GM19328 (cell line): ENCODE measurements around the gene ZNF407.
A peak's percentile ranks its signal among the peaks of the same experiment; 100 is the strongest.
"Not testable (repeated sequence)": the region's sequence is repeated elsewhere in the genome, so short reads cannot be mapped to it uniquely, and the experiment has no call there.

Experiments
- ATAC-seq: cut with Tn5 transposase; IDR thresholded peaks from one replicate; pipeline ENCODE4 v1.9.1; 2021; ENCODE audit warnings: mild to moderate bottlenecking, moderate library complexity; ENCODE audit not compliant: unreplicated experiment

ZNF407 gene

GRCh38 chr18:74597662-74598349, at the start of gene ZNF407:
ZNF407 (plus strand) TSS chr18:74597870; CDS start chr18:74631020, 33,150 bp downstream.
- ATAC-seq, result peak; percentile 75

GRCh38 chr18:74549591-74550104, 48.0 kb upstream of the ZNF407 start:
- ATAC-seq, result no peak

- ATAC-seq, result no peak
Observed at GRCh38 chr18:74550886-74551285, 46.8 kb upstream of the ZNF407 start.

DNA sequence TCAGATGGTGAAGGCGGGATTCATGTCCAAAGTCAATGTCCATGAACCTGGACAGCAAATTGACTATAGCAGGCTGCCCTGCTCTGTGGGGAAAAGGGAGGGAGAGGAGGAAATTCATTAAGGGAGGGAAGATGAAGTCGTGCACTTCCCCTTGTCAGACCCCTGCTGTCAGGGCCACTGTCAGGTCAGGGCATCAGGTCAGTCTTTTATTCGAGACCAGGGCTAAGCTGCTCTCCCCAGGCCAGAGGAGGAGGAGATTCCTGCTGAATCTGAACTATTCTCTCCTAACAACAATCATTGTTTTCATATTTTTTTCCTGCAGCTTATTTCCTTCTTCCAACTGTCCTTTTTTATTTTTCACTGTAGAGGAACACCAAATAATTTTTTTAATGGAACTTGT, 46.2 kb upstream of the ZNF407 start:
- ATAC-seq, result no peak

DNA sequence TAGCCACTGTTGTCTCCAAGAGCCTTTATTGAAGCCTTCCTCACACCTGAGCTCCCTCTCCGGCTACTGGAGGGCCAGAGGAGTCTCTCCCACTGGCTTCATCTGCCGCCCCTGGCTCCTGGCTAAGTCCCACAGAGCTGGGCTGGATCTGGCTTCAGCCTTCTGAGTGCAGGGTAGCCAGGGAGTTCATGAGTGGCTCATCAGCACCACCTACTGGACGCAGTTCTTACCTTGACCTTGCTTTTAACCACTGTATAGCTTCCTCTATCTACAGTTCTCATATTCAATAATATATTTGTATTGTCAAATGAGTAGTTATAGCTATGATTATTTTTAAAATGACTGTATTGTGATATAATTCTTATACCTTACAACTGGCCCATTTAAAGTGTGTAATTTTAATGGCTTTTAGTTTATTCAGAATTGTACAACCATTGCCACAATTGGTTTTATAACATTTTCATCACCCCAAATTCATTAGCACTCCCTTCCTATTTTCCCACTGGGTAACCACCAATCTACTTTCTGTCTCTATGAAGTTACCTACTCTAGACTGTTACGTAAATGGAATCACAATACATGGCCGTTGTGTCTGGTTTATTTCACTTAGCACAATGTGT, 45.6 kb upstream of the ZNF407 start:
- peak; percentile 99 for ATAC-seq

- ATAC-seq, result no peak
Observed at GRCh38 chr18:74556126-74556525, 41.5 kb upstream of the ZNF407 start.

DNA sequence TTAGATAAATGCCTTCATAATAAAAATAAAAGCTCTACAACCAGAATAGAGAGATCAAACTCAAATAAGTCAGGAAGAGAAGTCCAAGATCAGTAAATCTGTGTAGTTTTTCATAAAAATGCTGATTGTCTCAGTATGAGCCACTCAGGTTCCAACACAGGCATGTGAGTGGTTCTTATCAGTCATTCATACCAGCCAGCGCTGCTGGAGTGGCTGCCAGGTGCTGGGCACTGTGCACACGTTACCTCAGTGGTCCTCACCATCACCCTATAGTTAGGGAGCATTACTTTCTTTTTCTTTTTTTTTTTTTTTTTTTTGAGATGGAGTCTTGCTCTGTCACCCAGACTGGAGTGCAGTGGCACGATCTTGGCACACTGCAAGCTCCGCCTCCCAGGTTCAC, 39.6 kb upstream of the ZNF407 start:
- no peak for ATAC-seq

GRCh38 chr18:74562131-74562730, 35.4 kb upstream of the ZNF407 start:
- no peak for ATAC-seq

DNA sequence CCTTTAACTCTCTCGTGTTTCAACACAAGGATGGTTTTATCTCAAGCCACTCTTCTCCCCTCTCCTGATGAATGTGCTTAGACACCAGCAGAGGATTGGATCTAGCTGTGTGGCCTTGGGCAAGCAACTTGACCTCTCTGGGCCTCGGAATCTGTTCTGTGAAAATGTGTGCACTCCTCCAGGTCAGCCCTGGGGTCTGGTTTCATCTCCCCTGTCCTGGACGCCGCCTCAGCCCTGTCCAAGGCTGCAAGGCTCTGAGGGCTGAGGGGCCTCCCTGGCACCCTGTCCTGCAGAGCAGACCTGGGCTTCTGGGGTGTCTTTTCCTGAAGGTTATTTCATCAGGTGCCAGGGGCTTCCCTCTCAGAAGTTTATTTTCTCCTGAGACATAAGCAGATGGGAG, 34.9 kb upstream of the ZNF407 start:
- ATAC-seq, result no peak

- no peak for ATAC-seq
Observed at GRCh38 chr18:74563999-74564398, 33.7 kb upstream of the ZNF407 start.

DNA sequence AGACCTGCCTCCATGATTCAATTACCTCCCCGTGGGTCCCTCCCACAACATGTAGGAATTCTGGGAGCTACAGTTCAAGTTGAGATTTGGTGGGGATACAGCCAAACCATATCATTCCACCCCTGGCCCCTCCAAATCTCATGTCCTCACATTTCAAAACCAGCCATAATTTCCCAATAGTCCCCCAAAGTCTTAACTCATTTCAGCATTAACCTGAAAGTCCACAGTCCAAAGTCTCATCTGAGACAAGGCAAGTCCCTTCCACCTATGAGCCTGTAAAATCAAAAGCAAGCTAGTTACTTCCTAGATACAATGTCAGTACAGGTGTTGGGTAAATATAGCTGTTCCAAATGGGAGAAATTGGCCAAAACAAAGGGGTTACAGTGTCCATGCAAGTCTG, 32.5 kb upstream of the ZNF407 start:
- ATAC-seq, result not testable (repeated sequence)

DNA sequence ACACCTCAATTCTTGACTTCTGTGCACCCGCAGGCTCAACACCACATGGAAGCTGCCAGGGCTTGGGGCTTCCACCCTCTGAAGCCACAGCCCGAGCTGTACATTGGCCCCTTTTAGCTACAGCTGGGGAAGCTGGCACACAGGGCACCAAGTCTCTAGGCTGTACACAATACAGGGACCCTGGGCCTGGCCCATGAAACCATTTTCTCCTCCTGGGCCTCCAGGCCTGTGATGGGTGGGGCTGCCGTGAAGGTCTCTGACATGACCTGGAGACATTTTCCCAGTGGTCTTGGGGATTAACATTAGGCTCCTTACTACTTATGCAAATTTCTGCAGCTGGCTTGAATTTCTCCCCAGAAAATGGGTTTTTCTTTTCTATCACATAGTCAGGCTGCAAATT, 31.7 kb upstream of the ZNF407 start:
- ATAC-seq, result not testable (repeated sequence)

GRCh38 chr18:74567822-74568221, 29.8 kb upstream of the ZNF407 start:
- no peak for ATAC-seq

DNA sequence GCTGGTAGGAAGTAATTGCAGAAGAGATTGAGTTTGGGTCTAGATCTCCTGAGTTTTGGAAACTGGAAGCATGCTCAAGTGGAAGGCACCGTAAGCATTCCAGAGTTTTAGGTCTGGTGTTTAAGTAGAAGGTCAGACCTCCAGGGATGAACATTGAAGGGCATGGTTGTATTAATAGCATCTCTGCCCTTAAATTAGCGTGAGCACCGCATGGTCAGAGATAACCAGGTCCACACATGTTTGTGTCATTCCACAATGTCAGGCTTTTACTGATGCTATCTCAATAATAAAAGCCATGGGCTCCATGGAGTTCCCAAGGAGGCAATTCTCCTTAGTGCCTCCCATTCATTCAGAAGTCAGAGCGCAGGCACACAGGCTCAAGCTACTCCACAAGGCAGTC, 28.3 kb upstream of the ZNF407 start:
- no peak for ATAC-seq

GRCh38 chr18:74570266-74570665, 27.4 kb upstream of the ZNF407 start:
- ATAC-seq, result no peak

- no peak for ATAC-seq
Observed at GRCh38 chr18:74571895-74572680, 25.6 kb upstream of the ZNF407 start.

DNA sequence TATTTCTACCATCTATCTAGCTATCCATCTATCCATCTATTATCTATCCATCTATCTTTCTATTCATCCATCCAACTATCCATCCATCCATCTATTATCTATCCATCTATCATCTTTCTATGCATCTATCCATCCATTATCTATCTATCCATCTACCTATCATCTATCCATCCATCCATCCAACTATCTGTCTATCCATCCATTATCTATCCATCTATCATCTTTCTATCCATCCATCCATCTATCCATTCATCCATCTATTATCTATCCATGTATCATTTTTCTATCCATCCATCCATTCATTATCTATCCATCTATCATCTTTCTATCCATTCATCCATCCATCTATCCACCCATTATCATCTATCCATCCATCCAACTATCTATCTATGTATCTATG, 24.6 kb upstream of the ZNF407 start:
- ATAC-seq, result no peak

DNA sequence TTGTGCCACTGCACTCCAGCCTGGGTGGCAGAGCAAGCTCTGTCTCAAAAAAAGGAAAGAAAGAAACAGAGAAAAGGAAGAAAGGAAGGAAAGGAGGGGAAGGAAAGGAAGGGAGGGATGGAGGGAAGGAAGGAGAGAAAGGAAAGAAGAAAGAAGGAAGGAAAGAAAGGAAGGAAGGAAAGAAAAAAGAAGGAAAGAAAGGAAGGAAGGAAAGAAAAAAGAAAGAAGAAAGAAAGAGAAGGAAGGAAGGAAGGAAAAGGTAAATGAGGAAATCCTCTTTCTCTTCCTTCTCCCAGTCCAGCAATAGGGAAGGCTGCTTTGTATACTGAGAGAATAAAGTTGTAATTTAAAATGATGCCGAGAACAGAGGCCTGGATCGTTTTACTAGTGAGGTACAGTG, 22.8 kb upstream of the ZNF407 start:
- ATAC-seq, result no peak

- ATAC-seq, result no peak
Observed at GRCh38 chr18:74577019-74577418, 20.7 kb upstream of the ZNF407 start.

DNA sequence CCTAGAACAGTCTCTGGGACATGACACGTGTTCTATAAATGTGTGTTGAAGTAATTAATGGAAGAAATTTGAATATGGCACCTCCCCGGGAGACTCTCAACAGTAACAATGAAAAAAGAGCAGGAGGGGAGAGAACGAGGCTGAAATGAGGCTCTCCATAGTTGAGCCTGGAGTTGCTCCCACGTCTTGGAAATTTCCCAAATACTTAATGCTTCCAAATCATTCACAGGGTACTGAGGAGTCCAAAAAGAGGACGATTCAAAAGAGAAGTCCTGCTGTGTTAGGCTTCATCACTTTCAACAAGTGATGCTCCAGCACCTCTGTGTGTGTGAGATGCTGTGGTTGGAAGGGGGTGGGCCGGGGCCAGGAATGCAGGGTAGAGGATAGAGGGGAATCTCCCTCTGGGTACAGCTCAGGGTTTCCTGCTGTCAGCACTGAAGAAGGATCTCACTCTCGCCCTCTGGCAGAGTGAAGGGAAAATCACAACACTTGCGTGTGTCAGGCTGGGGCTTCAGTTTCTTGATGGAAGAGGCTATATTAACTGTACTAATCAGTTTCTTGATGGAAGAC, 18.1 kb upstream of the ZNF407 start:
- no peak for ATAC-seq

GRCh38 chr18:74582642-74583041, 15.0 kb upstream of the ZNF407 start:
- no peak for ATAC-seq
